Neutrophil (primary cell): ENCODE results near the gene PLEKHA6.

Source experiments
- H3K27ac ChIP-seq: fragments of 200-600 bp; sonication (generic); 2 replicates; pipeline ENCODE4 v1.5.1; 2016; ENCODE audit warnings: mild to moderate bottlenecking, moderate library complexity
- H3K27me3 ChIP-seq: fragments of 200-600 bp; sonication (generic); 2 replicates; pipeline ENCODE4 v1.6.0; 2016; ENCODE audit warnings: mild to moderate bottlenecking
- H3K36me3 ChIP-seq: fragments of 200-600 bp; sonication (generic); 2 replicates; pipeline ENCODE4 v1.5.1; 2017
- H3K4me1 ChIP-seq, 2 experiments: fragments of 200-600 bp in 1 of 2; sonication (generic) in 1 of 2; 1 replicate in 1 of 2; 2 replicates in 1 of 2; pipeline versions ENCODE4 v1.5.1 to v1.6.1; 2013 to 2016; ENCODE audit warnings: low read depth in 1 of 2, low read length in 1 of 2, mild to moderate bottlenecking in 1 of 2, moderate library complexity in 1 of 2; ENCODE audit not compliant: control insufficient read depth in 1 of 2, insufficient read depth in 1 of 2
- H3K4me3 ChIP-seq, 2 experiments: fragments of 200-600 bp in 1 of 2; sonication (generic) in 1 of 2; 1 replicate in 1 of 2; 2 replicates in 1 of 2; pipeline ENCODE4 v1.5.1; 2013 to 2016; ENCODE audit warnings: low read depth in 1 of 2, low read length in 1 of 2, mild to moderate bottlenecking in 1 of 2, moderate library complexity in 1 of 2
- H3K9me3 ChIP-seq: fragments of 200-600 bp; sonication (generic); 2 replicates; pipeline ENCODE4 v1.5.1; 2016
- CTCF ChIP-seq: fragments of 200-600 bp; sonication (generic); IDR thresholded peaks from 2 replicates; pipeline ENCODE4 v1.5.1; 2016; ENCODE audit warnings: antibody characterized with exemption

Gene PLEKHA6

DNA sequence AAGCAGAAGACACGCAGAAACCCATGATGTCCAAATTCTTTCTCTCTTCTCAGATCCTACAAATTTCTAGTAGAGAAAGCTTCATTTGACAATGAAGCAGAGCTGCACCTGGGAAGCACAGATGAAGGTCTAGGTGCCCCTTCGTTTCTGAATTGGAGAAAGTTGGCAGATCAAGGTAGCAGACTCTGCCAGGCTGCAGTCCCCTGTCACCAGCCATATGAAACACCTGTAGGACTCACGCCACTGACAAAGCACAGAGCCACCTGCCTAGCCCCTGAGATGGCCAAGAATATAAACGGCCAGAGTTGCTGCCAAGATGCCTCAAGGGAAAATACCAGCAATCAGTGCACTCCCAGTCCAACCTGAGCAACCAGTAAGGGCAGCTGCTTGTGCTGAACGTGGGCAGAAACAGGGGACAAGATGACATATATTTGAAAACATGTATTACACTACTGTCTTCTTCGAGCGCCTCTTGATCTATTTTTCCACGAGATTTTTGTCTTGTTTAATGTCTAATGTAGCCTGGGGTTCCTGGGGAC lies 20.6 kb upstream of the PLEKHA6 start:
- no peak overlapping the region for H3K4me3 ChIP-seq
- peaks cover 14 to 17% of the 10 kb centered on the region in 2 experiments for H3K4me1 ChIP-seq
- TF ChIP-seq CTCF = no peak
- H3K9me3 ChIP-seq = no peaks in the 10 kb centered on the region
- H3K36me3 ChIP-seq = no peaks in the 10 kb centered on the region
- H3K27ac ChIP-seq = no peak overlapping the region
- peaks cover 68% of the 10 kb centered on the region for H3K27me3 ChIP-seq

GRCh38 chr1:204377800-204378668 lies 18.3 kb upstream of the PLEKHA6 start:
- Histone ChIP-seq H3K4me1 (peaks cover 14 to 17% of the 10 kb centered on the region in 2 experiments), H3K27ac (peak overlapping the region; percentile 56), H3K9me3 (no peaks in the 10 kb centered on the region), H3K27me3 (peaks cover 92% of the 10 kb centered on the region), H3K4me3 (peak overlapping the region; percentile 53 to 64), H3K36me3 (no peaks in the 10 kb centered on the region)
- TF ChIP-seq CTCF = peak; percentile 24

DNA sequence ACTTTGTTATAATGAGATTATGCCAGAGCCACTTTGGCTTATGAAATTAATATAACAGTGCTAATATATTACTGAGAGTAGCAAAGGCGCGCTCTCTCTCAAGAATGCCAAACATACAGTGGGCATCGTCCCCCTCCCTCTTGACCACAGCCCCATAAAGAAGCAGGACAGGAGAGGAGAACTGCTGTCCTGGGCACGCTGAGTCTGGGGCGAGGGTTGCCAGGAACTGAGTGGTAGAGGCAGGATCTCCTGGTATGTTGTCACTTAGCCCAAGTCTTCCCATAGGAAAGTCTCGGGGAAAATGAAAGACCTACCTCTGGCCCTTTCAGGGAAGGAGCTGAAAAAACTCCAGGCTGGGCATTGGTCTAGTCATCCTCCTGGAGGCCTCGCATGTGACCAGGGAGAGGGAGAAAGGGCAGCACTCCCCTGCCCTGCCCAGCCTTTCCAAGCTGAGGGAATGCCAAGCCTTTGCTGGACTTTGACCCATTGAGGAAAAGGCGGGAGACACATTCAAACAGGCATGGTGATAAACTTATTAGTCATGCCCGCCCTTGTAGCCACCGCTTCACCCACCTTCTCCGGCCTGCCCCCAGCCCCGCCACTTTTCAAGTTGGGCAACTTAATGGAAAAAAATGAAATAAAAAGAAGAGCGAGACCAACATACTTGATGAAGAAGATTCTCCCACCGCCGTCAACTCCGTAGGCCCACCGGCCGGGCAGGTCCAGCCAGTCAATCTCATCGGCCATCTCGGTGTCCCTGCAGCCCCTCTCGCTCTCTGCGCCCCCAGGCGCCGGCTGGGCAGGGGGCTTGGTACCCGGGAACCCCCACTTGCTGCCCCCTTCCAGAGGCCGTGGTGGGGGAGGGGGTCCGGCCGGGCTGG lies 17.4 kb upstream of the PLEKHA6 start:
- no peak for TF ChIP-seq CTCF
- Histone ChIP-seq H3K27ac (no peak overlapping the region), H3K9me3 (no peaks in the 10 kb centered on the region), H3K4me3 (peak overlapping the region; percentile 53 to 64), H3K4me1 (peaks cover 14% of the 10 kb centered on the region in 2 experiments), H3K27me3 (peaks cover 90% of the 10 kb centered on the region), H3K36me3 (no peaks in the 10 kb centered on the region)

DNA sequence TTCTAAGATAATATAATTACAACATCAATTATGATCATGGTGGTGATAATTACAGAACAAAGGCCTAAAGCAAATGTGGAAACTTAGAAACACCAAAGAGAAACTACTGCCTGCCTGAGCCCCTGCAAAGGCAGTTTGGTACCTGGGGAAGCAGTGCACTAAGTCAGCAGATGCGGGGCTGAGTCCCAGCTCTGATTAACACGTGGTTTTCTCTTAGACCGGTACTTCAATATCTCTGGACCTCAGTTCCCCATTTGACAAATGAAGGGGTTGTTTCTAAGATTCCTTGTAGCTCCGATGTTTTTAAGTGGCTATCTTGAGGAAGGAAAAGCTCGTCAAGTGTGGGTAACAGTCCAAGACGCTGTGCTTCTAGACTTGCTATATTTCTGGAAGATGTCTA lies 16.7 kb upstream of the PLEKHA6 start:
- Histone ChIP-seq H3K36me3 (no peaks in the 10 kb centered on the region), H3K27ac (no peak overlapping the region), H3K9me3 (no peaks in the 10 kb centered on the region), H3K4me3 (no peak overlapping the region), H3K4me1 (peaks cover 13 to 14% of the 10 kb centered on the region in 2 experiments), H3K27me3 (peaks cover 97% of the 10 kb centered on the region)
- no peak for TF ChIP-seq CTCF

- Histone ChIP-seq H3K4me3 (no peak overlapping the region), H3K27ac (no peak overlapping the region), H3K4me1 (peaks cover 13 to 14% of the 10 kb centered on the region in 2 experiments), H3K9me3 (no peaks in the 10 kb centered on the region), H3K27me3 (peaks cover 95% of the 10 kb centered on the region), H3K36me3 (no peaks in the 10 kb centered on the region)
- no peak for TF ChIP-seq CTCF
Measured at GRCh38 chr1:204373911-204374310, 14.2 kb upstream of the PLEKHA6 start.
